Activated CD4-positive, alpha-beta T cell treated with anti-CD3 and anti-CD28 coated beads for 1 hour (primary cell): ENCODE data around the gene ATP11A.

Experiments
- DNase-seq: peaks from one replicate; pipeline ENCODE4 v3.0.0-alpha.2; 2020

Gene ATP11A

DNA sequence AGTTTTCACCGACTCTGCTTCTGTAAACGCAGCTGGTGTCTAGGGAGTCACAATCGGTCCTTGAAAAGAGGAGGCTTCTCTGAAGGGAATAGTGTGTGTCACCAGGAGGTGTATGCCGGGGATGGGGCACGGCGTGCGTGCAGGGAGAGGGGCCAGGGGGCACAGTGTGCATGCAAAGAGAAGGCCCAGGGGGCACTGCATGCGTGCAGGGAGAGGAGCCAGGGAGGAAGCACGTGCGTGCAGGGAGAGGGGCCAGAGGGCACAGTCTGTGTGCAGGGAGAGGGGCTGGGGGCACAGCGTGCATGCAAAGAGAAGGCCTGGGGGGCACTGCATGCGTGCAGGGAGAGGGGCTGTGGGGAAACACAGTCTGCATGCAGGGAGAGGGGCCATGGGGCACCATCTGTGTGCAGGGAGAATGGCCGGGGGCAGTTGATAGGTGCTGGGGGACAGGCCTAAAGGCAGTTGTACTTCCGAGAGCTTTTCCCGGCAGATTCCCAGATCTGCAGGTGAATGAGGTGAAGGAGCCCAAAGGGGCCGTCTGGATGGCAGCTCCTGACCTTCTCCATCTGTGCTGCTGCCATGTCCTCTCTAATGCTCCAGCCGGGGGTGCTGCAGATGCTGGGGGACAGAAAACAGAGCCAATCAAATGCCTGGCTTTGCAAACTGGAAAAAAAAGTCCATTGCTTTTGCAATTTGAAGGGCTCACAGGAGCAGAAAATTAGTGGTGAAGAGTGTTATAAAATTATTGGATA lies 36.4 kb downstream of the ATP11A start:
- no peak for DNase-seq

DNA sequence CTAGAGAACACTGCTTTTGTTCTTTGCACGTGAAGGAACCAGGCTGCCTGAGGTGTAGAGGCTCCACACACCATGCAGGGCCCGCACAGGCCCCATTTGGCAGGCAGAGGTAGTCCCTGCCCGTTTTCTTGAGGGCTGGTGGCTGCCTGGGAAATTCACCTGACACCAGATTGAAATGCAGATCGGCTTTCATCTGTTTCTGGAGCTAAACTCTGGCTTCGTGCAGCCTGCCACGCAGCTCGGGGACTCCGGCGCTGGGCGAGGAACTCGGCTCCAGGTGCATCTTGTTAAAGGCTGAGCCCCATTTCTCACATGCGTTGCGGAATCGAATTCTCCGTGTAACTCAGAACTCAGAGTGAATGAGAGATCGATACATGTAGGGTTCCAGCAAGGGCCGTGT lies 37.7 kb downstream of the ATP11A start:
- DNase-seq: no peak

- DNase-seq: no peak
These were observed 38.7 kb downstream of the ATP11A start for GRCh38 chr13:112728375-112729126.

GRCh38 chr13:112729408-112729807 lies 39.6 kb downstream of the ATP11A start:
- no peak for DNase-seq

GRCh38 chr13:112730157-112730671 lies 40.4 kb downstream of the ATP11A start:
- no peak for DNase-seq

- no peak for DNase-seq
These were observed 42.1 kb downstream of the ATP11A start for GRCh38 chr13:112731667-112732616.

- no peak for DNase-seq
These were observed 42.8 kb downstream of the ATP11A start for GRCh38 chr13:112732679-112733078.

GRCh38 chr13:112733112-112733511 lies 43.3 kb downstream of the ATP11A start:
- no peak for DNase-seq

DNA sequence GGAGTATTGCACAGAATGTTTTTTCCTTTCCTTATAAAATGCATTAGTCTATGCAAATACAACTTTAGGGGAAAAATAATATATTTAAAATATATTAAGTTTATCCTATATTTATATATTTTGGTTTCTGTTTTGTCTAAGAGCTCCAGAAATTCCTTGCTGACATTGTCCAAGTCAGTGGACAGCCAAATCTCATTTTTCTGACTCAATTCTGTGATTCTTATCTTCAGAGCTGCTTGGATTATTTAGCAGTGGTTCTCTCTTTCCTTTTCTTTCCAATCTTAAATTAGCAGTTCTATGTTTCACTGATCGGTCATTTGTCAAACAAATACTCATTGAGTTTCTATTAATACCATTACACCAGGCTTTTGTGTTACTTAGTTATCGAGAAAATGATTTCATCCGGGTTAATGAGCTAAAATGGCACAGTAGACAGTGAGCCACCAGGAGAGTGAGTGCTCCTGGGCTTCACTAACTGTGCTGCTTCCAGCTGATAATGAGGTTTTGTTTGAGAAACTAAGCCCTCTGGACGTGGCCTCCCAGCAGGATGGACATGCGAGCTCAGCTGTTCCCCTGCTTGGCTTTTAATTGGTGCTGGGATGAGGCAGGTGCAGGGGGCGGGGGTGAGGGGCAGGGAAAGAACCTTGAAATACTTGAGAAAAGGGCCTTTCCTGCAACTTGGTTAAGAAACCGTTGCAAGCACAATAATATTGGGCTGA lies 44.0 kb downstream of the ATP11A start:
- DNase-seq: no peak

GRCh38 chr13:112734696-112735547 lies 45.1 kb downstream of the ATP11A start:
- no peak for DNase-seq

DNA sequence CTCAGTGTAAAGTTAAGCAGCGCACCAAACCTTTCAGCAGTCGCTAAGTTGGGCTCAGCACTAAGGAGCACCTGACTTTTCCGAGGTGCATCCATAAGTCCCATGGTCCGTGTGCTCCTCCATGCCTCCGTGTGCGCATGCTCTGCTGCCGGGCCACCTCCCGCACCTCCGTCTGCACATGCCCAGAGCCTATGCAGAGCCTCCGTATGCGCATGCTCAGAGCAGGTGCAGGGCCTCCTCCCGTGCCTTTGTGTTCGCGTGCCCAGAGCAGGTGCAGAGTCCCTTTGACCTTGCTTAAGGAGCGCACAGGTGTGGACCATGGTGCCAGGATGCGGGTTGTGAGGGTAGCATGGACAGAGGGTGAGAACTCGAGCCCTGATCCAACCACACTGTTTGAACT lies 46.0 kb downstream of the ATP11A start:
- no peak for DNase-seq

GRCh38 chr13:112737294-112737693 lies 47.5 kb downstream of the ATP11A start:
- DNase-seq: no peak

DNA sequence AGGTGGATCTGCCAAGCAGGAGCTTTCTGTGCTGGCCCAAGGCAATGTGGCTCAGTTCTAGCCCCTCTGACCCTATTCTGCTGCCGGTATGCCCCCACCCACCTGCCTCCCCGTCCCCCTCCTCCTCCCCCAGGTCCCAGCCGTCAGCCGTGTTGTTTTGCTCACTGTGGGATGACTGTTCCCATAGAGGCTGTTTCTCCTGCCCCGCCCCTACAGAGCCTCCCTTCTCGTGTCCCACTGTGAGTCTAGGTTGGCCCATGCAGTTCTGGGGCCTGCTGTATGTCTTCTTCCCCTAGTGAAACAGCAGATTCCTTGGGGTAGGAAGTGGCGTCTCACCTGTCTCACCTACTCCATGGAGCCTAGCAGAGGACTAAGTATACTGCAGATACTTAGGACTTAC lies 48.8 kb downstream of the ATP11A start:
- no peak for DNase-seq

GRCh38 chr13:112740502-112741131 lies 50.8 kb downstream of the ATP11A start:
- no peak for DNase-seq

GRCh38 chr13:112741185-112741755 lies 51.4 kb downstream of the ATP11A start:
- no peak for DNase-seq

GRCh38 chr13:112741835-112742570 lies 52.2 kb downstream of the ATP11A start:
- DNase-seq: no peak

GRCh38 chr13:112742583-112742982 lies 52.7 kb downstream of the ATP11A start:
- no peak for DNase-seq

DNA sequence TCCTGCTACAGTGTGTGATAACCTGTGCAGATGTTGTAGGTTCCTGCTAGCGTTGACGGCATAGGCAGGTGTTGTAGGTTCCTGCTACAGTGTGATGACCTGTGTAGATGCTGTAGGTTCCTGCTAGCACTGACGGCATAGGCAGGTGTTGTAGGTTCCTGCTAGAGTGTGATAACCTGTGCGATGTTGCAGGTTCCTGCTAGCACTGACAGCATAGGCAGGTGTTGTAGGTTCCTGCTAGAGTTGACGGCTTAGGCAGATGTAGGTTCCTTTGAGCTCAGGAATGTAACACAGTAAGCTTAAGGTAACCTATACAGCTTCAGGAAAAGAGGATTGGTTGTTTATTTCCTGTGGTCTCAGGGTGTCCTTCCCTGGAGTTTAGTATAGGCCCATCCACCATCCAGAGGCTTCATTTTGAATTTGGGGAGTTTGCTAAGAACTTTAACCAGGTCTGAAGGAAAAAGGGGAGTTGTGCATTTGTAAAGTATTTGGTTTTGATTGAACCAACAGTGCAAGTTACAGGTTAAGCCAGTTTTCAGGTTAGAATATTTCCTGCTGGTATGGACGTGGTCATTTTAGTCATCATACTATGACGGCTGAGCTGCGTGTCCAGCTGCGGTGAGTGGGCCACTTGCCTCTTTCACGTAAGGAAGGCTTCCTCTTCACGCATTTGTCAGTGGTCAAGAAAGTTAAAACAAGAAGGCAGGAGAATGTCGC lies 53.8 kb downstream of the ATP11A start:
- no peak for DNase-seq
